OCI-LY1 (cell line): Measurements from ENCODE around the gene TXNL1.

Experiments
- CTCF ChIP-seq: fragments of 200-600 bp; sonication (generic), shearing (Covaris generic); IDR thresholded peaks from 2 replicates; pipeline ENCODE4 v1.5.1; 2017; ENCODE audit warnings: mild to moderate bottlenecking, antibody characterized with exemption, low read length, moderate library complexity, mixed read lengths
- EZH2 ChIP-seq: fragments of 200-600 bp; sonication (generic), shearing (Covaris generic); IDR thresholded peaks from 2 replicates; pipeline ENCODE4 v1.8.0; 2017; ENCODE audit warnings: borderline replicate concordance, mixed run types, mild to moderate bottlenecking, antibody characterized with exemption, low read length, moderate library complexity, mixed read lengths

- TF ChIP-seq CTCF (no peak), EZH2 (no peak)
Observed at GRCh38 chr18:56556907-56557306, 81.5 kb downstream of the TXNL1 start.
